Measurements from ENCODE around the gene PARD6B. TPM values are rescaled to one million over a fixed set of nuclear protein-coding genes. Genes with fewer than 3 reads are reported as not detected.

Gene PARD6B
- total RNA-seq, 1 experiment from 2014 or later, result 41.3 TPM

DNA sequence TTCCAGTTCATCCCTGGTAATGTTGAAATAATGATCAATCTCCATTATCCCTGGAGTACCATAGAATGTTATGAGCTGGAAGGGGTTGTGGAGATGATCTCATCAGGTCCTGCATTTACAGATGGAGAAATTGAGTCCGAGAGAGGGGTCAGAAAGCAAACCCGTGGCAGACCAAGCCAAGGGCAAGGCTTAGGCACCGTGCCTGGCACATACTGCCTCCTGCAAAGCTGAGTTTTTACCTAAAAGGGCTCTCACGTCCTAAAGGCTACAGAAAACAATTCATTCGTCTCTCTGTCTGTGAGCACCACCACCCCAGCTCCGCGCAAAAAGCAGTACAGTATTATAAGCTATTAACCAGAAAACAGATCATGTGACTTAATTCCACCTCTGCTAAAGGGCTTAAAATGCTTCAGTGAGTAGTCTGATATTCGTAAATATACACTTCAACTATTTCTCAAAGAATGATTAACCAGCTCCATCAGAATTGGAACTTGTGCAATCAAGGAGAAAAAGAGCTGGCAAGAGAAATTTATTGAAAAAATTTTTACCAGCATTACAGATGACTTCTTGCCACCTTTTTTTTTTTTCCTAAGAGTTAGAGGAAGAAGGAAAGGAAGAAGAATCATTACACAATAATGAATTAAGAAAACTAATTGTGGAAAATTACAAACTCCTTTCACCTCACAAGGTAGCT lies 3.4 kb upstream of the PARD6B start:
- ChIA-PET POLR2A (interaction anchor here (0.8 to 3.6 kb wide), 7 partner anchors 10 to 67 kb away, joined by 3 to 17 read pairs (median 9); partner anchors contain the start of gene BCAS4), RAD21 (ENCODE audit: low non-redundant PET in 1 of 2, low total read pairs in 2 of 2, uncharacterized antibody in 2 of 2, unreplicated experiment in 2 of 2) (no interaction called here), CTCF (interaction anchor here (1.2 to 2.9 kb wide), 7 partner anchors 9 to 102 kb away, joined by 3 to 11 read pairs (median 5); no protein-coding TSS in a partner anchor)
- Histone ChIP-seq H4K20me1 (ENCODE audit: insufficient read depth) (no peaks in the 10 kb centered on the region), H3K4me2 (ENCODE audit: low read length) (peak overlapping the region; percentile 83), H3K9me3 (ENCODE audit: control insufficient read depth in 1 of 2, insufficient read depth in 1 of 2, low read depth in 1 of 2, low read length in 2 of 2) (no peaks in the 10 kb centered on the region), H3K79me2 (ENCODE audit: insufficient read depth, low read length) (peaks cover 19% of the 10 kb centered on the region), H3K4me3 (replicated peaks in 1 of 2; ENCODE audit: low read depth in 1 of 2, low read length in 2 of 2) (no peak overlapping the region), H3K36me3 (ENCODE audit: control insufficient read depth in 1 of 2, insufficient read depth in 2 of 2, low read length in 2 of 2) (peaks cover 0 to 8% of the 10 kb centered on the region in 2 experiments; a peak in 1 of 4 replicates), H3K27me3 (ENCODE audit: insufficient read depth, low read length) (no peaks in the 10 kb centered on the region), H3K9me2 (ENCODE audit: insufficient read depth) (no peaks in the 10 kb centered on the region), H2AFZ (ENCODE audit: low read depth, low read length, poor library complexity, severe bottlenecking) (no peak overlapping the region), H3K9ac (ENCODE audit: low read length) (peak overlapping the region; percentile 78), H3K27ac (ENCODE audit: low read depth, low read length) (peak overlapping the region; percentile 92), H3K4me1 (ENCODE audit: control insufficient read depth in 1 of 2, insufficient read depth in 2 of 2, low read length in 2 of 2) (peaks cover 71 to 84% of the 10 kb centered on the region in 2 experiments)
- intact Hi-C loops (cut with micrococcal nuclease), result no loop called here
- DNase-seq (ENCODE audit: low read depth, low spot score) (no peak), ATAC-seq (no peak)
- BruUV-seq (replicated peaks), result no TSS peak
- TF ChIP-seq EGR1 (IDR thresholded peaks at IDR 0.05; ENCODE audit: low read depth), result no peak

DNA sequence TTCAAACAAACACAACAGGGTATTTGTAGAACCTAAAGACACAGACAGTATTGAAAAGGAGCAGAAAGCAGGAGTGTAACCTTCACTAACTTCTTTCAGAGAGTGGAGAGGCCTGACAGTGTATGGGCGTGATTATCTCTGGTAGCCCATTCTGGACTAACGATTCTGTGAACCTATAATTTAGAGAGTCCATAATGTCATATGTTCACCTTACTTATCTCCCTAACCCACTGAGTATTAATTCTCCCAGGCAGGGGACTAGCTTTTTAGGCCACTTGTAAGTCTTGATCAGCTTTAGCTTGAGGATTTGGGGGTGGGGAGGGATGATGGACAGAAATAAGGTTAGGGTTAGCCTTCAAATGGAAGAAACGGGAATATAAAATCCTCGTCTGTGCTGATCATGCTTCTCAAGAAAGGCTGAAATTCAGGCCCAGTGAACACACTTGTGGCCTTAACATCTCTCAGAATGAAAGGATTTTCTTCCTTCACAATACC lies 2.8 kb upstream of the PARD6B start:
- DNase-seq (ENCODE audit: low read depth, low spot score), result no peak
- H3K4me1 ChIP-seq (ENCODE audit: control insufficient read depth in 1 of 2, insufficient read depth in 2 of 2, low read length in 2 of 2), result peaks cover 73 to 84% of the 10 kb centered on the region in 2 experiments
- no peaks in the 10 kb centered on the region for H3K9me2 ChIP-seq (ENCODE audit: insufficient read depth)
- no peaks in the 10 kb centered on the region for H4K20me1 ChIP-seq (ENCODE audit: insufficient read depth)
- no peak overlapping the region for H2AFZ ChIP-seq (ENCODE audit: low read depth, low read length, poor library complexity, severe bottlenecking)
- H3K27ac ChIP-seq (ENCODE audit: low read depth, low read length), result peak overlapping the region; percentile 92
- RAD21 ChIA-PET (ENCODE audit: low non-redundant PET in 1 of 2, low total read pairs in 2 of 2, uncharacterized antibody in 2 of 2, unreplicated experiment in 2 of 2), result no interaction called here
- TF ChIP-seq EZH2 (IDR thresholded peaks at IDR 0.05) (no peak), MAX (IDR thresholded peaks at IDR 0.05) (no peak), POLR2A (IDR thresholded peaks at IDR 0.05; ENCODE audit: borderline replicate concordance, extremely low read depth, insufficient read depth, insufficient read length) (no peak), CEBPB (IDR thresholded peaks at IDR 0.05; ENCODE audit: low read depth) (no peak), RAD21 (IDR thresholded peaks at IDR 0.05; ENCODE audit: low read depth) (no peak), FOSL1 (IDR thresholded peaks at IDR 0.05; ENCODE audit: low read depth) (no peak), SP1 (IDR thresholded peaks at IDR 0.05; ENCODE audit: low read depth) (no peak), POLR2AphosphoS5 (IDR thresholded peaks at IDR 0.05; ENCODE audit: low read depth, low read length) (no peak; the same call in 1 of the 2 replicates), EGR1 (IDR thresholded peaks at IDR 0.05; ENCODE audit: low read depth) (no peak), SRF (IDR thresholded peaks at IDR 0.05; ENCODE audit: low read depth) (no peak), YY1 (IDR thresholded peaks at IDR 0.05; ENCODE audit: extremely low read depth, insufficient replicate concordance, low read depth, low read length) (no peak), EZH2phosphoT487 (IDR thresholded peaks at IDR 0.05; ENCODE audit: borderline replicate concordance) (no peak), JUND (IDR thresholded peaks at IDR 0.05) (no peak), SIN3A (IDR thresholded peaks at IDR 0.05; ENCODE audit: low read depth) (no peak), ELF1 (IDR thresholded peaks at IDR 0.05; ENCODE audit: borderline replicate concordance, low read depth) (no peak), CBX3 (IDR thresholded peaks at IDR 0.05; ENCODE audit: low read depth) (no peak)
- TSS peak; percentile 78 for BruUV-seq (replicated peaks)
- H3K79me2 ChIP-seq (ENCODE audit: insufficient read depth, low read length), result peaks cover 25% of the 10 kb centered on the region
- ATAC-seq, result no peak
- no peaks in the 10 kb centered on the region for H3K9me3 ChIP-seq (ENCODE audit: control insufficient read depth in 1 of 2, insufficient read depth in 1 of 2, low read depth in 1 of 2, low read length in 2 of 2)
- intact Hi-C loops (cut with micrococcal nuclease), result no loop called here
- H3K27me3 ChIP-seq (ENCODE audit: insufficient read depth, low read length), result no peaks in the 10 kb centered on the region
- H3K9ac ChIP-seq (ENCODE audit: low read length), result peak overlapping the region; percentile 78
- POLR2A ChIA-PET, result interaction anchor here (0.8 to 3.6 kb wide), 14 partner anchors 8 to 245 kb away, joined by 3 to 17 read pairs (median 5); partner anchors contain the start of gene BCAS4
- peak overlapping the region in 1 of 2 experiments; percentile 61; a peak in 2 of 4 replicates for H3K4me3 ChIP-seq (replicated peaks in 1 of 2; ENCODE audit: low read depth in 1 of 2, low read length in 2 of 2)
- CTCF ChIA-PET, result interaction anchor here (1.0 to 2.9 kb wide), 8 partner anchors 10 to 102 kb away, joined by 3 to 11 read pairs (median 5); no protein-coding TSS in a partner anchor
- H3K4me2 ChIP-seq (ENCODE audit: low read length), result peak overlapping the region; percentile 83
- H3K36me3 ChIP-seq (ENCODE audit: control insufficient read depth in 1 of 2, insufficient read depth in 2 of 2, low read length in 2 of 2), result peaks cover 0 to 8% of the 10 kb centered on the region in 2 experiments; a peak in 1 of 4 replicates

Measured in HCT116 (cell line).